Measurements from ENCODE around the gene PUS7L. TPM values are rescaled to one million over a fixed set of nuclear protein-coding genes. Genes with fewer than 3 reads are reported as not detected.

PUS7L gene
- polyA plus RNA-seq, 1 donor from 2014 or later: 29.2 TPM

DNA sequence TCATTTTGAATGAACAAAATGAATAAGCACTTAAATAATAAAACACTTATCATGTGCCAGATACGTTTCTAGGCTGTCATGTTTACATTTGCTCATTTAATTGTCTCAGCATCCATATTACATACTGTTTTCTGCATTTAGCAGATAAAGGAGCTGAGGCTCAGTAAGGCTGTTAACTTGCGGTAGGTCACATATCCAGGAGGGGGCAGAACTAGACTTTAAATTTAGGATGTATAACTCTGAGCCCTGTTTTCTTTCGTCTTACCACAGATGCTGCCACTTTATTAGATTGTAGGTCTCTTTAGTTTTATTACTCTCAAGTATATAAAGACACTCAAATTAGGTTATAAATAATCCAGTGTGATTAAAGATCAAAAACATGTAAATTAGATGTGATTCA, 17.9 kb upstream of the PUS7L start:
- Histone ChIP-seq H3K4me3 (ENCODE audit: low read length) (no peak overlapping the region), H3K9me3 (ENCODE audit: low read length) (no peaks in the 10 kb centered on the region), H3K9me2 (ENCODE audit: insufficient read depth, low read length) (no peaks in the 10 kb centered on the region), H3F3A (ENCODE audit: insufficient read depth, low read length, poor library complexity, severe bottlenecking) (no peaks in the 10 kb centered on the region), H3K4me2 (ENCODE audit: low read length) (no peak overlapping the region), H3K79me2 (replicated peaks; ENCODE audit: insufficient read depth, low read length) (no peaks in the 10 kb centered on the region), H3K36me3 (ENCODE audit: insufficient read depth, low read length) (no peaks in the 10 kb centered on the region), H3K9ac (ENCODE audit: low read length) (no peak overlapping the region), H2AFZ (ENCODE audit: low read depth, low read length) (no peak overlapping the region), H3K27ac (ENCODE audit: low read length) (no peak overlapping the region), H4K20me1 (ENCODE audit: insufficient read depth) (no peaks in the 10 kb centered on the region), H3K27me3 (ENCODE audit: insufficient read depth, low read depth, low read length) (no peaks in the 10 kb centered on the region)
- TF ChIP-seq EP300 (conservative IDR thresholded peaks at IDR 0.05; ENCODE audit: poor library complexity, severe bottlenecking) (no peak), TAF1 (IDR thresholded peaks at IDR 0.05; ENCODE audit: low read depth) (no peak), POLR2AphosphoS5 (IDR thresholded peaks at IDR 0.05) (no peak), RAD21 (conservative IDR thresholded peaks at IDR 0.05) (no peak), MXI1 (conservative IDR thresholded peaks at IDR 0.05; ENCODE audit: poor library complexity, severe bottlenecking) (no peak), EZH2 (IDR thresholded peaks at IDR 0.05; ENCODE audit: borderline replicate concordance, insufficient read depth, low read length, poor library complexity, severe bottlenecking) (no peak), SMC3 (conservative IDR thresholded peaks at IDR 0.05; ENCODE audit: poor library complexity) (no peak)
- TF ChIP-seq, protein P1, sequence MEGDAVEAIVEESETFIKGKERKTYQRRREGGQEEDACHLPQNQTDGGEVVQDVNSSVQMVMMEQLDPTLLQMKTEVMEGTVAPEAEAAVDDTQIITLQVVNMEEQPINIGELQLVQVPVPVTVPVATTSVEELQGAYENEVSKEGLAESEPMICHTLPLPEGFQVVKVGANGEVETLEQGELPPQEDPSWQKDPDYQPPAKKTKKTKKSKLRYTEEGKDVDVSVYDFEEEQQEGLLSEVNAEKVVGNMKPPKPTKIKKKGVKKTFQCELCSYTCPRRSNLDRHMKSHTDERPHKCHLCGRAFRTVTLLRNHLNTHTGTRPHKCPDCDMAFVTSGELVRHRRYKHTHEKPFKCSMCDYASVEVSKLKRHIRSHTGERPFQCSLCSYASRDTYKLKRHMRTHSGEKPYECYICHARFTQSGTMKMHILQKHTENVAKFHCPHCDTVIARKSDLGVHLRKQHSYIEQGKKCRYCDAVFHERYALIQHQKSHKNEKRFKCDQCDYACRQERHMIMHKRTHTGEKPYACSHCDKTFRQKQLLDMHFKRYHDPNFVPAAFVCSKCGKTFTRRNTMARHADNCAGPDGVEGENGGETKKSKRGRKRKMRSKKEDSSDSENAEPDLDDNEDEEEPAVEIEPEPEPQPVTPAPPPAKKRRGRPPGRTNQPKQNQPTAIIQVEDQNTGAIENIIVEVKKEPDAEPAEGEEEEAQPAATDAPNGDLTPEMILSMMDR (IDR thresholded peaks at IDR 0.05; ENCODE audit: poor library complexity, severe bottlenecking): no peak
- TF ChIP-seq, protein P2, sequence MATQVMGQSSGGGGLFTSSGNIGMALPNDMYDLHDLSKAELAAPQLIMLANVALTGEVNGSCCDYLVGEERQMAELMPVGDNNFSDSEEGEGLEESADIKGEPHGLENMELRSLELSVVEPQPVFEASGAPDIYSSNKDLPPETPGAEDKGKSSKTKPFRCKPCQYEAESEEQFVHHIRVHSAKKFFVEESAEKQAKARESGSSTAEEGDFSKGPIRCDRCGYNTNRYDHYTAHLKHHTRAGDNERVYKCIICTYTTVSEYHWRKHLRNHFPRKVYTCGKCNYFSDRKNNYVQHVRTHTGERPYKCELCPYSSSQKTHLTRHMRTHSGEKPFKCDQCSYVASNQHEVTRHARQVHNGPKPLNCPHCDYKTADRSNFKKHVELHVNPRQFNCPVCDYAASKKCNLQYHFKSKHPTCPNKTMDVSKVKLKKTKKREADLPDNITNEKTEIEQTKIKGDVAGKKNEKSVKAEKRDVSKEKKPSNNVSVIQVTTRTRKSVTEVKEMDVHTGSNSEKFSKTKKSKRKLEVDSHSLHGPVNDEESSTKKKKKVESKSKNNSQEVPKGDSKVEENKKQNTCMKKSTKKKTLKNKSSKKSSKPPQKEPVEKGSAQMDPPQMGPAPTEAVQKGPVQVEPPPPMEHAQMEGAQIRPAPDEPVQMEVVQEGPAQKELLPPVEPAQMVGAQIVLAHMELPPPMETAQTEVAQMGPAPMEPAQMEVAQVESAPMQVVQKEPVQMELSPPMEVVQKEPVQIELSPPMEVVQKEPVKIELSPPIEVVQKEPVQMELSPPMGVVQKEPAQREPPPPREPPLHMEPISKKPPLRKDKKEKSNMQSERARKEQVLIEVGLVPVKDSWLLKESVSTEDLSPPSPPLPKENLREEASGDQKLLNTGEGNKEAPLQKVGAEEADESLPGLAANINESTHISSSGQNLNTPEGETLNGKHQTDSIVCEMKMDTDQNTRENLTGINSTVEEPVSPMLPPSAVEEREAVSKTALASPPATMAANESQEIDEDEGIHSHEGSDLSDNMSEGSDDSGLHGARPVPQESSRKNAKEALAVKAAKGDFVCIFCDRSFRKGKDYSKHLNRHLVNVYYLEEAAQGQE (IDR thresholded peaks at IDR 0.05; ENCODE audit: borderline replicate concordance): no peak

DNA sequence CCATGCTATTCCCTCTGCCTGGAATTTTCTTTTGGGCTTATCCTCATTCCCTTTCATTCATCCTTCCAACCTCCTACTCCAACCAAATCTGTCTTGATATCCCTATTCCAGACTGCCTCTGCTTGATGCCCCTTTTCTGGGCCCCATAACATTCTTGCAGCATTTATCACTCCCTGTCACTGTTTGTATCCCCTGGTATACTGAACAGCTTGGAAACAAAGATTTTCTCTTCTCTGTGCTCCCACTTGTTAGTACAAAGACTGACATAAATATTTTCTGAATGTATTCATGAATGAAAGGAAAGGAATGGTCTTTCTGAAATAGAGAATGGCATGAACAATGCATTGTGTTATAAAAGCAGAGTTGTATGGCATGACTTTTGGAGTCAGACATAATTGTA, 7.7 kb upstream of the PUS7L start:
- Histone ChIP-seq H3K79me2 (replicated peaks; ENCODE audit: insufficient read depth, low read length) (no peaks in the 10 kb centered on the region), H3K27me3 (ENCODE audit: insufficient read depth, low read depth, low read length) (no peaks in the 10 kb centered on the region), H3K4me3 (ENCODE audit: low read length) (no peak overlapping the region), H3K9me2 (ENCODE audit: insufficient read depth, low read length) (no peaks in the 10 kb centered on the region), H3K9me3 (ENCODE audit: low read length) (no peaks in the 10 kb centered on the region), H3K4me2 (ENCODE audit: low read length) (no peak overlapping the region), H3K36me3 (ENCODE audit: insufficient read depth, low read length) (no peaks in the 10 kb centered on the region), H3F3A (ENCODE audit: insufficient read depth, low read length, poor library complexity, severe bottlenecking) (no peaks in the 10 kb centered on the region), H3K9ac (ENCODE audit: low read length) (no peak overlapping the region), H2AFZ (ENCODE audit: low read depth, low read length) (no peak overlapping the region), H4K20me1 (ENCODE audit: insufficient read depth) (no peaks in the 10 kb centered on the region), H3K27ac (ENCODE audit: low read length) (no peak overlapping the region)
- TF ChIP-seq SMC3 (conservative IDR thresholded peaks at IDR 0.05; ENCODE audit: poor library complexity) (no peak), POLR2AphosphoS5 (IDR thresholded peaks at IDR 0.05) (no peak), RAD21 (conservative IDR thresholded peaks at IDR 0.05) (no peak), TAF1 (IDR thresholded peaks at IDR 0.05; ENCODE audit: low read depth) (no peak), EZH2 (IDR thresholded peaks at IDR 0.05; ENCODE audit: borderline replicate concordance, insufficient read depth, low read length, poor library complexity, severe bottlenecking) (no peak), EP300 (conservative IDR thresholded peaks at IDR 0.05; ENCODE audit: poor library complexity, severe bottlenecking) (no peak), MXI1 (conservative IDR thresholded peaks at IDR 0.05; ENCODE audit: poor library complexity, severe bottlenecking) (no peak)
- TF ChIP-seq, protein P1 (IDR thresholded peaks at IDR 0.05; ENCODE audit: poor library complexity, severe bottlenecking): no peak
- TF ChIP-seq, protein P2 (IDR thresholded peaks at IDR 0.05; ENCODE audit: borderline replicate concordance): no peak
